GM18520 (cell line): ENCODE data around the gene ATP2C1.
A peak's percentile ranks its signal among the peaks of the same experiment; 100 is the strongest.

Experiments used
- ATAC-seq: cut with Tn5 transposase; IDR thresholded peaks from one replicate; pipeline ENCODE4 v1.9.1; 2021; ENCODE audit not compliant: unreplicated experiment

The ATP2C1 gene

DNA sequence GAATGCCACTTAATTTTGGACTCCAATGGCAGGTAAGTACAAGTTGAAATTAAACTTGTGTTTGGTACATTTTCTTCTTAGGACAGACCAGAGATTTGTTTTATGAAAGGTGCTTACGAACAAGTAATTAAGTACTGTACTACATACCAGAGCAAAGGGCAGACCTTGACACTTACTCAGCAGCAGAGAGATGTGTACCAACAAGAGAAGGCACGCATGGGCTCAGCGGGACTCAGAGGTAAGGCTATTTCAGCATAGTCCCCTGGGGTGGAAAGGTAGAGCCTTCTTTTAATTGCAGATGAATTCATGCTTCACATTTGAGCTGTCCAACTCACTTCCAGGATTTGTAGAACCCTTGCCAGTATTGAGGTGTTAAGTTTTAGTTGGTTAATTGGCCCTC lies 81.4 kb downstream of the ATP2C1 start:
- ATAC-seq, result no peak

DNA sequence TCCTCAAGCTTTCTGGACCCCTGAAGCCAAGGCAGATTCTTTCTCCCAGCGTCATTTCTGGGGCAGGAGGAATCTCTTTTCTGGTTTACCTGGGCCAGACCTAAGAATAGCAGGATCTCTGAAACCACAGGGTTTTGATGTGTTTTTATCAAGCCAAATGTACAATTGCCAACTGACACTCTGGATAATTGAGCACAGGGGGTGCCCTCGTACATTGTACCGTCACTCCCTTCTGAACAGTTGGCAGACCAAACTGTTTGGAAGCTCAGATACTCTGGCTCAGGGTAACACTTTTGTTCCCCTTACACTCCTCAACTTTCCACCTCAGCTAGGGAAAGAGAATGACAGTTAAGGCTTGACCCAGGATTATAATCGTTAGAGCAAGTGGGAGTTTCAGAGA lies 82.8 kb downstream of the ATP2C1 start:
- no peak for ATAC-seq

DNA sequence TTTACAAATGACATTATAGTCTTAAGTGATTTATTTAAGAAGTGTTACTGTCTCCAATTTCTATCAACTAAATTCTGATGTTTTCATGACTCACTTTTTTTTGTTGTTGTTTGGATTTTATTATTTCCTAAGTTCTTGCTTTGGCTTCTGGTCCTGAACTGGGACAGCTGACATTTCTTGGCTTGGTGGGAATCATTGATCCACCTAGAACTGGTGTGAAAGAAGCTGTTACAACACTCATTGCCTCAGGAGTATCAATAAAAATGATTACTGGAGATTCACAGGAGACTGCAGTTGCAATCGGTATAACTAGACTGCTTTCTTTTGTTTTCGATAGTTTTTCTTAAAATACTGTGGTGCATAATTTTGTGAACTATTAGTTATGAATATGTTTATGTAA lies 85.2 kb downstream of the ATP2C1 start:
- ATAC-seq, result no peak

DNA sequence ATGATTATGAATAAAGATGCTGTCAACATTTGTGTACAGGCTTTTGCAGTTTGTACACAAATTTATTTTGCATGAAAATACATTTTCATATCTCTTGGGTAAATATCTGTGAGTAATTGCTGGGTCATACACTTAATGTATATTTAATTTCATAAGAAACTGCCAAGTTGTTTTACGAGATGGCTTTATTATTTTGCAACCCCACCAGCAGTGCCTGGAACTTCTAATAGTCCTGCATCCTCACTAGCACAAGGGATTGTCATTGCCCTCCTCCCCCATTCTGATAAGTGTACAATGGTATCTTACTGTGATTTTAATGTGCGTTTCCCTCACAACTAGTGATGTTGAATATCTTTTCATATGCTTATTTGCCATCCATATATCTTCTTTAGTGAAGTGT lies 87.6 kb downstream of the ATP2C1 start:
- ATAC-seq, result no peak

DNA sequence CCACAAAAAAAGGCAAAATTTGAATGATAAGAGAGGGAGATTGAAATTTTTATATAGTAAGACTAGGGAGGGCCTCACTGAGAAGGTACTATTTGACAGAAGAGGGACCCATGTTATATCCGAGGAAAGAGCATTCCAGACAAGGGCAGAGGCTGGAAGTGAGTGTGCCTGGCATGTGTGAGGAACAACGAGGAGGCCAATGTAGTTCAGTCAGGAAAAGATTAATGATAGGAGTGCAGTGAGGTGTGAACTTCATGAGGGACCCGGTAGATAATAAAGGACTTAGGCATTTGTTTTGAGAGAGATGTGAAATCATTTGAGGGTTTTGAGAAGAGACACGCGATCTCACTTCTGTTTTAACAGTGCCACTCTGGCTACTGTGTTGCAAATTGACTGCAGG lies 96.4 kb downstream of the ATP2C1 start:
- ATAC-seq, result no peak

DNA sequence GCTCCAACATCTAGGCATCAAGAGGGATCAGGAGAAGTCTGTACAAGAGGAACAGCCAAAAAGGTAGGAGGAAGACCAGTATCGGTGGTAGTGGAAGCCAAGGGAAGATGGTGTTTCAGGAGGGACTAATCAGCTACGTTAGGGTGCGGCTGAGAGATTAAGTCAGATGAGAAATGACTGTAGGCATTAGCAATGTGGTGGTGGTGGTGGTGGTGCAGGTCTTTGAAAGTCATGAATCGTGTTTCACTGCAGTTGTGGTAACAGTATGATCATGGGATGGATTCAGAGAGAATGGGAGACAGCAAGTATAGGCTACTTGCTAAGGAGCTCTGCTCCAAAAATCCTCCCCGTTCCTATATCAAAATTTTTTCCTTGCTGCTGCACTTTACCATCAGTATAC lies 97.2 kb downstream of the ATP2C1 start:
- ATAC-seq, result no peak

DNA sequence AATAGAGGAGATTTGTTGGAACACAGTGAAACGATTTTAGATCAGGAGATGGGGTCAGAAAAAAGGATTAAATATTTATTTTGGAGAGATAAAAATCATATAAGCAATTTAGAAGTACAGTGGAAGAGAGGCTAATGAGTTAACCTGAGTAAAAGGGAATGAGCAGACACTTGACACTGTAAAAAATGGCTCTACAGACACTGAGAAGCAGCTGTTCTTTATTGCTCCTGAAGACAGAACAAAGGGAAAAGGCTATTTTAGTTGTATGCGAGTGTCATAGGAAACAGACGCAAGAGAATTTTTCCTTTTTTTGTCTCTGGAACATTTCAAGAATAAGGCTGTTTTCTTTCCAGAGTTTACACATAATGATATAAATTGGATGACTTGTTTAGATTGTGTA lies 98.5 kb downstream of the ATP2C1 start:
- no peak for ATAC-seq

DNA sequence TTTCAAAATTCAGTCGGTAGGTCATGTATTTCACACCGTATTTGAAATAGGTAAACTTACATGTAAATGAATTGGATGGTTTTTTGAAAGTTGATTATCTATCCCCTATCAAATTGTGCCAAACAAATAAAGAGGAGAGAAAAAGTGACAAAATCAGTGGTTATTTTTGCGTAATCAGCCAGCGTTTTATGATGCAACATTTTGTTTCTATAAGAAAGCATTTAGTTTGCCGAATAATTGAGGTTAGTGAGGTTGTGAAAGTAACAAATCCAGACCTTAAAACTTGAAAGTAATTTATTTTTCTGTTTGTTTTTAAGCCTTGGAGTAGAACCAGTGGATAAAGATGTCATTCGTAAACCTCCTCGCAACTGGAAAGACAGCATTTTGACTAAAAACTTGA lies 103.4 kb downstream of the ATP2C1 start:
- ATAC-seq, result no peak

DNA sequence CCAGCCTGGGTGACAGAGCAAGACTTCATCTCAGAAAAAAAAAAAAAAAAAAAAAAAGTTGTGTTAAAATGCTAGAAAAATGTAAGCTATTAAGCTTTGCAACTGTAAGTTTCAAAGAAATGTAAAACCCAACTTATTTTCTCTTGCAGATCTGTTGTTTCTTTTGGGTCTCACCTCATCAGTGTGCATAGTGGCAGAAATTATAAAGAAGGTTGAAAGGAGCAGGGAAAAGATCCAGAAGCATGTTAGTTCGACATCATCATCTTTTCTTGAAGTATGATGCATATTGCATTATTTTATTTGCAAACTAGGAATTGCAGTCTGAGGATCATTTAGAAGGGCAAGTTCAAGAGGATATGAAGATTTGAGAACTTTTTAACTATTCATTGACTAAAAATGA lies 107.2 kb downstream of the ATP2C1 start:
- no peak for ATAC-seq

DNA sequence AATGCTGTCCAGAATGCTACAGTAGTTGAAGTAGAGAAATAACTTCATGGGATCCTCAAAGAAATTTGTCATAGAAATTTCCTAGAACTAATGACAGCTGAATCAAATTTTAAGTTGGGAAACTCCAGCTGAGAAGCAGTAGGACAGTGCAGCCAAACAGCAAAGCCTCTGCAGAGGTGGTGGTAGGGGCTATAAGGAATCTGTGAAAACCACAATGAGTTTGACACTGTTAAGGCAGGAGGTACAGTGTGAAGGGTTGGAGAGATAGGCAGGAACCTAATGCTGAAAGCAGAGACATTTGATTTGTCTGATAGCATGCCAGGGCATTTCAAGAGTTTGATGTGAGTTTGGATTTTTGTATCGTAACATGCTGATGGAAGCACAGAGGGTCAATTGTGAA lies 110.7 kb downstream of the ATP2C1 start:
- ATAC-seq, result no peak

DNA sequence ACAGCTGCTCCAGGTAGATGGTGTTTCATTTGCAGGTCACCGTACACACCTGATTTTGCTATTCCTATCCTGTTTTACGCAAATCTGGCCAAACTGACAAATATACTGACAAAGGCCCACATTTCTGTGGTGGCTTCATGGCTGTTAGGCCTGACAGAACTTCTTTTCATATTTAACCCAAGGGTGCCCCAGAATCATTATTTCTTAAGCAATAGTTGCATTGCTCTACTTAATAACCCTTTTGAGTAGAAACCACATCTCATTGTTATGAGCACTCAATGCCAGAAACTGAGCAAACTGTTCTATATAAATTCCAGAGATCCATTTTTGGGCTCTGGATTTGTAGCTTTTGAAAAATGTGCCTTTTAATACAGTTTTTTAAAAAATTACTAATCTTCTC lies 113.4 kb downstream of the ATP2C1 start:
- no peak for ATAC-seq

DNA sequence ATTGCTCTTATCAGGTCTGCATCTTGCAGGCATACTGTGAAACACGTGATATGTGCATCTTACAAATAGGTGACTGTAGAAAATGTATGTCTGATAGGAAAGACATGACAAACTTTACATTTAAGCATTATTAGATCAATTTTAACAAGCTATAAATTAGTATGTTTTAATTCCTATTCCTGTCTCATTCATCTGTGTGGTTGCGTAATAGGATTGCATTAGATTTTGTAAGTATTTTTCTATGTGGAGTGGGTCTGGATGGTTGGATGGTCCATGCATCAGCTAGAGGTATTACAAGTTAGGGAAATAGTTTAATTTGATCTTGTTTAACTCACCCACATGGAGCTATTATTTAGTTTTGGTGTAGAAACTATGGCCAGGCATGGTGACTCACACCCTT lies 113.9 kb downstream of the ATP2C1 start:
- ATAC-seq, result no peak

DNA sequence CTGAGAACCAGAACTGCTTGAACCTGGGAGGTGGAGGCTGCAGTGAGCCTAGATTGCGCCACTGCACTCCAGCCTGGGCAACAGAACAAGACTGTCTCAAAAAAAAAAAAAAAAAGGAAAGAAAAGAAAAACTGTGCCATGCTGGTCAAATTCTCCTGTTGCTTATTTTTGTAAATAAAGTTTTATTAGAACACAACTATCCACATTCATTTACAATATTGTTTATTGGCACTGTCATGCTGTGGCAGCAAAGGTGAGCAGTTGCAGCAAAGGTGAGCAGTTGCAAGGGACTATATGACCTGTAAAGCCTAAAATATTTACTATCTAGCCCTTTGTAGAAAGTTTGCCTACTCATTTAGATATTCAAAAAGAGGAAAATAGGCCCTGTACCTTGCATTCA lies 114.4 kb downstream of the ATP2C1 start:
- ATAC-seq, result no peak

DNA sequence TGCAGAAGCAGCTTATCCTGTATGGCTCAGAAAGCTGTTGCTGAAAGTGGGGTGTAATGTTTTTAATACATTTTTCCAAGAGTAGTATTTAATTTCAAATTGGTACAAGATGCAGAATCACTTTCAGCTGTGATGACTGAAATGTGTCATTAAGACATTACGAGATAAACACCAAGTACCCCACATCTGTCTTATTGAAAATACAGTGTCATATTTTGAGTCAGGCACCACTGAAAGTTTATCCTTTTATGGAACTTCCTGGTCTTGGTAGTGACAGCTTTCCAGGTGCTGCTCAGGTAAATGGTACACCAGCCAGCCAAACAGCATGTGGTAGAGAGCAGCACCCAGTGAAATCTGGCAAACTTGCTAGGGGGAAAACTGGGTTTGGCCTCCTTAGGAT lies 115.8 kb downstream of the ATP2C1 start:
- no peak for ATAC-seq

DNA sequence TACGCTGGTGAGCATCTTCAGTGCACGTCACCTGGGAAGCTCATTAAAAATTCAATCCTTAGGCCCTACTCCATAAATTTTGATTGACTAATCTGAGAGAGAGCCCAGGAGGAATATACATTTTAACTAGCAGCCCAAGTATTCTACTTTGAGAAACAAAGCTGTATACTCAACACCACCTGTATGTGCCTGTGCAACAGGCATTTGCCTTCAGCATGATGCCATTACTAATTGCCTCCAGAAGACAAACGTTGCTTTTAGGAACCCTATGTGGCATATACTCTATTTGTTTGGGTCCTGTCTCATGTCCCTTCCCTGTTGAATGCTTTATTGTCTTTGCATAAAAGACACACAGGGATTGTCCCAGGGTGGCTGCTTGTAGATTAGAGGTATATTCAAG lies 125.1 kb downstream of the ATP2C1 start:
- no peak for ATAC-seq

DNA sequence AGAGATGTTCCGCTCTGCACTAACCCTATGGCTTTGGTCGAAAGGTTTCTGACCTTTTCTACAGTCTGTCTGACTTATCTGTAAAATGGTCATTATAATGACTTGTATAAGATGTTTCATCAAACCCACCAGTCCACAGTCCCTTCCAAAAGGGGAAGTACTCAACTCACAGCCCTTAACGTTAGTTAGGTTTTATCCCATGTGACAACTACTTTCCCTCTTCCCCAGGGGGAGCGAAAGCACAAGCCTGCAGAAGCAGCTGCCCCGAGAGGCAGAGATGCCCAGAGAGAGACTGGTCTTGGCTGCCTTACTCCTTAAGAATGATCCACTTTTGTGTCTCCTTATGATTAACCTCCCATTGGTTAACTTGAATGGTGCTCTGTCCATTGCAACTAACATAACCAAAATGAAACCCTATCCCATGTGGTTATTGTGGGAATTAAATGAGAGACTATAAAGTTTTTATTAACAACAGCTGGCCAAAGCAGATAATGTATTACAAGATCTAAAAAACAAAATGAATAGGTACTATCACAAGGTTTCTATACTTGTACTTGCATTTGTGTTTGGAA lies 126.3 kb downstream of the ATP2C1 start:
- ATAC-seq, result no peak

DNA sequence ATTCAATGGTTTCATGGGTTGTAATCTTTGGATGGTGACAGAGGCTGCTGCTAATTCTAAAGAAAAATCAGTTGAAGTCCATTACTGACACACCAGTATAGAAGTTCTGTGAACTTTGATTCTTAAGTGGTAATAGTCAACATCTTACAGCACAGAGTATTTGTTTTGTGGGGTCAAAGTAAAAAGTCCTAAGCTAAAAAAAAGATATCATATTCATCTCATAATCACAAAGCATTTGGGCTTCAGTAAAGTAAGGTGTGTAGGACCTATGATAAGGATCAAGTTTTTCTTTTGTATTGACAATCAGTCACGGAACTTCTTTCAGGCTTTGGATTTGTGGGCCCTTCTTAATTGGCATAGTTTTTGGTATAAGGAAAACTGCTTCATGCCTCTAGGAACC lies 131.7 kb downstream of the ATP2C1 start:
- ATAC-seq, result no peak

DNA sequence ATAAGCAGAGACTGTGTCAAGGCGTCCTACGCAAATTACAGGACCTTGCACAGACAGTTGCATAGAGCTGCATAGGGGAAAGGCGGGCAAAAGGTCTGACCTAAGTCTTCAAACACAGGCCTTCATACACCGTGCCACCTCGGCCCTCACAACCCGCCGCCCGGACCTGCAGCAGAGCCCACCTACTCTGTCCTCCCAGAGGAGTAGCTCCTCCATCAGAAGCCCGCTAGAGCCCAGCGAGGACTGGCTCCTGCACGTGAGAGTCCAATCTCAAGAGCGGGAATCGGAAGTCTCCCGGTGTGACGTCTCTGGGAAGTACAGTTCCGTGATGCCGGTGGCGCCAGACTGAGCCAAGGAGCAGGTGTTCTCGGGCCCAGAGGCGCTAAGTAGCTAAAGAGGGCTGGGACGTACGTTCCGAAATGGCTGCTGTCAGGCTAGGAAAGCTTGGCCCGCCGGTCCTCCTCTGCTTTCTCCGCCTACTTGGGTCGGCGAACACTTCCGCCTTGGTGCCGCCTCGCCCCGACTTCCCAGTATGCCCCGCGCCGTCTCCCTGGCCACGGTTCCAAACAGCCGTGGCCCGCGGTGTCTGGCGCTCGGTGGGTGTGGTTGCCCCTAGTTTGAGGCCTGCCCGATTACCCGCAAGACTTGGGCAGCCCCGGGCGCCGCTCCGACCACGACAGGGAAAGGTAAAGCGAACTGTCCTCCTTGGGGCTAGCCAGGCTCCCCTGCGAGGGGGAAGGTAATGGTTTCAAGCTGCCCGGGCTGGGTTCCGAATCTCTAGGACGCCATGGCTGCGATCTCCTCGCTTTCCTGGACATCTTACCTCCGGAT lies 132.7 kb downstream of the ATP2C1 start, which contains the start of the genes ASTE1 and NEK11:
Gene ASTE1 (minus strand): TSS at position 505 of the 831 bp plus-strand sequence. CDS start 1,519 bp downstream, outside the sequence.
Gene NEK11 (plus strand): TSS at position 557 of the 831 bp plus-strand sequence. CDS start 2,832 bp downstream, outside the sequence.
- peak; percentile 94 for ATAC-seq

DNA sequence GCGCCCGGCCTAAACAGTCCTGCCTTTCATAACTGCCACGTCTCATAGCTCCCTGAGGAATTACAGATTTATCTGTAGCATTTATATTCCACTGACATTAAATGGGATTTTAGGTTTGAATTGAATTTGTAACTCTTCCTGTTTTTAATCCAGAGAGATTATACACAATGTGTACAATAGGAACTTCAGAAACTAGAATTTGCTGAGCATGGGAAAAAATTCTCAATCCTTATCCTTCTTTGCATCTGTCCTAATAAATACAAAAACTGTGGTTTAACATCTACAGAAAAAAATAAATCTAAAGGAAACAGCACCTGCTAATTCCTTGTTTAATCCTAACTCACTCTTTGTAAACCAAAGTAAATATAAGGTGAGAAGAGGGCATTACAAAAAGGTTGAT lies 135.0 kb downstream of the ATP2C1 start:
- no peak for ATAC-seq

DNA sequence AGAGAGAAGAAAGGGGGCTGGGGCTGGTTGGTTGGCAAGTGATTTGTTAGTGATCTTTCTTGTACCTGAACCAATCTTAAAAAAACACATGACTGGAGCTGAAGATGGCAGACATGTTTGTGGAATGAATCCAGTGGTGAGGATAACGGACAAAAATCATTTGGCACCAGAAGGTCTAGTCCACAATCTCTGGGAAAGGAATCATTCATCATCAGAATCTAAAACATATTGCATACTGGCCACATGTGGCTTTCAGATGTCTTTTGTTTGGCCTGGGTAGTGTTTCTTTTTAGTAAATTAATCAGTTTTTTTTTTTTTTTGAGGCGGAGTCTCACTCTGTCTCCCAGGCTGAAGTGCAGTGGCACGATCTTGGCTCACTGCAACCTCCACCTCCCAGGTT lies 137.8 kb downstream of the ATP2C1 start:
- ATAC-seq, result no peak

DNA sequence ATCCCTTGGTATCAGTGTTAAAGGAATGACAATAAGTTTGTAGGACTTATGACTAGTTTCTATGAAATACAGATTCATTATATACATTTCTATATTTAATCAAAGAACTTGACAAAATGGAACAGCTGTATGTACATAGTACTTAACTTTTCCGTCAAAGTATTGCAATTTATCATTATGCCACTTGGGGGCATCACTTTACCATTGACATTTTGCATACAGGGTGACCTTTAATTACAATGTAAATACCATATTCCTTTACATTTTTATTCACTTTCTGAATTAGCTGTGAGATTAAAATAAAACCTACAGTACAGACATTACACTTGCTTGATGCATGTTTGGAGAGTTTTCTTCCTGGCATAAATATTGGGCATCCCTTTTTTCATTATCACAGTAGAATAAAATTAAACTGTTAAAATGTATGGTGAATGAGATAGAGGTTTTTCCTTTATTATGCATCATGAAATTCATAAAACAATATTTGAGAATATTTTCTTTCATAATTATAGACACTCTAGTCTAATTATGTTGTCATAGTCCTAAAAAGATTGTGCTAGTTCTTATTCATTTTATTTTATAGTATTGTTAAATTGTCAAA lies 139.7 kb downstream of the ATP2C1 start:
- ATAC-seq, result no peak

DNA sequence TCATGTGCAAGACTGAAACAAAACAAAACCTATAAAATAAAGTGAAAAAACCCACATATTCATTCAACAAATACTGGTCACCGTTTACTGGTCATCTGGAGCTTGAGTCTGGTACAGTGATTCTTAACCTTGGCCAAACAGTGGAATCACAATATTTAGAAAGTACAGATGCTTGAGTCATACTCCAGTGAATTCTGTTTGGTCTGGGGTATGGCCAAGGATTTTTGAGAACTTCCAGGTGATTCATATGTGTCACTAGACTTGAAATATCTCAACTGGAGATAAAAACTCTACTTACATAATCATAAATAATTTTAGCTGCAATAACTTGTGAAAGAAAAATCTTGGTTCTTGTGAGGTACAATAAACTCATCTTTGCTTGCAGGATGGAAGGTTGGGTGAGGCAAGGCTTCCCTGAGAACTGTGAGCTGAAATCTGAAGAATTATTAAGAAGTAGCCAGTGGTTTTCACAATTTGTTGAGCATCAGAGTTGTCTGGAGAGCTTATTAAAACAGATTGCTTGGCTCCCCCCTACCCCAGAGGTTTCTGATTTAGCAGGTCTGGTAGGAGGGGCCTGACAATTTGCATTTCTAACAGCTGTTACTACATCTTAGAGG lies 142.4 kb downstream of the ATP2C1 start:
- ATAC-seq, result no peak
